ENCODE data around the gene WDFY3.
A peak's percentile ranks its signal among the peaks of the same experiment; 100 is the strongest.

WDFY3 gene

DNA sequence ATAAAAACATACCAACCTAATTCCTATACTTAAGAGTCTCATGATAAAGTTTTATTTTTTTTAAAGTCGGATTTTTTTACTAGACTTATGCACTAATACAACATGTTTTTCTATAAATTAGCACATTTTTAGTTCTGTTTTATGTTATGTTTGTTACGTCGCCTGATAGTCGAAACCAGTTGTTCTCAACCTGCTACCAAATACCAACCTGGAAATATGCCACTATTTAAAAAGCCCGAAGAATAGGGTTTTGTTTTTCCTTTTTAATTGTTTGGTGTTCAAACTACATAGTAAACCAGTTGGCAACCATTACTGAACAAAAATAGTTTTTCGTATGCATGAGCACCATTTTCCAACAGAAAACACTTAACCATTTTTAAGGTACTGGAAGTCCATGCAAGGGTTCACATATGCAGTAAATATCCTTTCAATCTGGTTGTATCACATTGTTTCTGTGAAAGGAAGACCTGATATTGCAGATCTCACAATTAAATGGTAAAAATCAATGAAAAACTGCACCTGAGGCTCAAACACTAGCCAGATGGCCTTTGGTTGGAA lies 1.4 kb downstream of the WDFY3 start:
- peak overlapping the region; percentile 68 for H3K4me3 ChIP-seq (ENCODE audit: low read depth, low read length)
- TF ChIP-seq, protein P1, sequence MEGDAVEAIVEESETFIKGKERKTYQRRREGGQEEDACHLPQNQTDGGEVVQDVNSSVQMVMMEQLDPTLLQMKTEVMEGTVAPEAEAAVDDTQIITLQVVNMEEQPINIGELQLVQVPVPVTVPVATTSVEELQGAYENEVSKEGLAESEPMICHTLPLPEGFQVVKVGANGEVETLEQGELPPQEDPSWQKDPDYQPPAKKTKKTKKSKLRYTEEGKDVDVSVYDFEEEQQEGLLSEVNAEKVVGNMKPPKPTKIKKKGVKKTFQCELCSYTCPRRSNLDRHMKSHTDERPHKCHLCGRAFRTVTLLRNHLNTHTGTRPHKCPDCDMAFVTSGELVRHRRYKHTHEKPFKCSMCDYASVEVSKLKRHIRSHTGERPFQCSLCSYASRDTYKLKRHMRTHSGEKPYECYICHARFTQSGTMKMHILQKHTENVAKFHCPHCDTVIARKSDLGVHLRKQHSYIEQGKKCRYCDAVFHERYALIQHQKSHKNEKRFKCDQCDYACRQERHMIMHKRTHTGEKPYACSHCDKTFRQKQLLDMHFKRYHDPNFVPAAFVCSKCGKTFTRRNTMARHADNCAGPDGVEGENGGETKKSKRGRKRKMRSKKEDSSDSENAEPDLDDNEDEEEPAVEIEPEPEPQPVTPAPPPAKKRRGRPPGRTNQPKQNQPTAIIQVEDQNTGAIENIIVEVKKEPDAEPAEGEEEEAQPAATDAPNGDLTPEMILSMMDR (IDR thresholded peaks at IDR 0.05; ENCODE audit: low read depth, low read length), result no peak
- DNase-seq (ENCODE audit: low read depth, low spot score), result no peak
- in situ Hi-C loops (cut with HindIII; ENCODE audit: low sequenced_read_pairs), result no loop called here

DNA sequence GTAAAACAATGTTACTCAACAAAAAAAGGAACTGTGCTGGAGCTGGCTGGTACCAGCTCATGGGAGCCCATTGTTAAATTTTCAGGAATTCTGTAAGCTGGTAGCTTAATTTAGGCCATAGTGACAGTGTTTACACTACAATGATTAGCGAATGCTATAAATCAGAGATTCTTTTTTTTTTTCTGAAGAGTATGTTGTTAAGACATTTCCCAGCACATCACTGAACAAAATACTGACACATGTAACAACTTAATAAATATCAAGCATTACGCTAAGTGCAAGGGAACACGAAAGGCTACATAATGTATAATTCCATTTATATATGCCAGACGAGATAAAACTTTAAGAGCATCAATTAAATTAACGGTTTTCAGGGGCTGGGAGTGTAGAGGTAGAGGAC lies 4.4 kb downstream of the WDFY3 start:
- in situ Hi-C loops (cut with HindIII; ENCODE audit: low sequenced_read_pairs), result no loop called here
- no peak for DNase-seq (ENCODE audit: low read depth, low spot score)
- H3K4me3 ChIP-seq (ENCODE audit: low read depth, low read length), result no peak overlapping the region
- TF ChIP-seq, protein P1 (IDR thresholded peaks at IDR 0.05; ENCODE audit: low read depth, low read length), result no peak

DNA sequence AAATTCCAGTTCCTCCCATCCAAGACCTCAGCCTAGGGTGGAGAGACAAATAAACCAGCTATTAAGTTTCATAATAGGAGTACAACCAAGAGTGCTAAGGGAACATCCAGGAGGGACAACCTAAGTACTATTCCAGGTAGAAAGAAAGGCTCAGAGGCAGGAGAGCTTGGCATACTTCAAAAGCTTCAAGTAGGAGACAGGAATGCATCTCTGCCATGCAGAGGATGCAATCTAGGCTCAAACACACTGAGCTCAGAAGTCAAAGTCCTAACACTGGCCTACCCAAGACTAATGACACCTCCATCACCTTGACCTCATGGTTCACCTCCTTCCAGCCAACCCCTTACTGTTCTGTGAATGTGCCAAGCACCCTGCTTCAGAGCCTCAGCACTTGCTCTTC lies 8.1 kb downstream of the WDFY3 start:
- in situ Hi-C loops (cut with HindIII; ENCODE audit: low sequenced_read_pairs), result no loop called here
- TF ChIP-seq, protein P1 (IDR thresholded peaks at IDR 0.05; ENCODE audit: low read depth, low read length), result no peak
- no peak for DNase-seq (ENCODE audit: low read depth, low spot score)
- no peak overlapping the region for H3K4me3 ChIP-seq (ENCODE audit: low read depth, low read length)

DNA sequence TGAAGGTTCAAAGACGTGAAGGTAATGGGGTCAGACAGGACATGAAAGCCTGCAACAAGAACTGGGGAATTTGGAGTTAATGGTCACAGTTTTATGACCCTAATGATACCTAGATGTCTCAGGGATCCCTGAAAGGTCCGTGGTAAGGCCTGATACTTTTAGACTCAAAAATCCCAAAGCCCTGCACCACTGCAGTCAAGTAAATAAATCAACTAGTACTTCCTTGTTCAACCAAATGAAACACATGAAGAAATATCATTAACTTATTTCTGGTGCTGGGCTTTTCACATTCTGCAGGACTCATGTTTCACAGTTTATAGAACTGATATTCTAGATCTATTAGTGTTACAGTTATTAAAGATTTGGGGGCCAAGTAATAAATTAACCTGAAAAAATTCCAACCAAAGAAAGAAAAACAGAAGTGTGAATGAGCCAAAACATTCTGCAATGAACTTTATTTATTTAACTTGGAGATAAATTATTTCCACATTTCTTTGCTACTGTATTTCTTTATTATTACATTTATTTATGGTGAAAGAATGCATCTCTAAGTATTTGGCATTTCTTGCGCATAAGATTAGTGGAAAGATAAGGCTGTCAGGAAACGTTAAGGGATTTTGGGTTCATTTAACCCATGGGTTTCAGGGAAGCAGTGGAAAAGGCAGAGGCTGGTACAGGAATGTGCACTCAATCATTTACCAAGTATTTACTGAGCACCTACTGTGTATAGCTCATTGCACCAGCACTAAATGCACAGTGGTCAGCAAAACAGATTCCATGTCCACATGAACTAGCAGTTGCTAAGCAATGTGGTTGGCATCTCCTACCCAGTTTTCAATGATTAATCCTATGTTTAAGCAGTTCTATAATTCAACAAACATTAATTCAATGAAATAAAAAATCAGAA lies 8.7 kb downstream of the WDFY3 start:
- no peak for DNase-seq (ENCODE audit: low read depth, low spot score)
- TF ChIP-seq, protein P1 (IDR thresholded peaks at IDR 0.05; ENCODE audit: low read depth, low read length), result no peak
- in situ Hi-C loops (cut with HindIII; ENCODE audit: low sequenced_read_pairs), result no loop called here

GRCh38 chr4:84956014-84956413 lies 10.5 kb downstream of the WDFY3 start:
- in situ Hi-C loops (cut with HindIII; ENCODE audit: low sequenced_read_pairs), result no loop called here
- H3K4me3 ChIP-seq (ENCODE audit: low read depth, low read length), result no peak overlapping the region
- TF ChIP-seq, protein P1 (IDR thresholded peaks at IDR 0.05; ENCODE audit: low read depth, low read length), result no peak
- no peak for DNase-seq (ENCODE audit: low read depth, low spot score)

More for the DNA sequence above, 8.7 kb downstream of the WDFY3 start:
- no peak overlapping the region for H3K4me3 ChIP-seq (ENCODE audit: low read depth, low read length)

DNA sequence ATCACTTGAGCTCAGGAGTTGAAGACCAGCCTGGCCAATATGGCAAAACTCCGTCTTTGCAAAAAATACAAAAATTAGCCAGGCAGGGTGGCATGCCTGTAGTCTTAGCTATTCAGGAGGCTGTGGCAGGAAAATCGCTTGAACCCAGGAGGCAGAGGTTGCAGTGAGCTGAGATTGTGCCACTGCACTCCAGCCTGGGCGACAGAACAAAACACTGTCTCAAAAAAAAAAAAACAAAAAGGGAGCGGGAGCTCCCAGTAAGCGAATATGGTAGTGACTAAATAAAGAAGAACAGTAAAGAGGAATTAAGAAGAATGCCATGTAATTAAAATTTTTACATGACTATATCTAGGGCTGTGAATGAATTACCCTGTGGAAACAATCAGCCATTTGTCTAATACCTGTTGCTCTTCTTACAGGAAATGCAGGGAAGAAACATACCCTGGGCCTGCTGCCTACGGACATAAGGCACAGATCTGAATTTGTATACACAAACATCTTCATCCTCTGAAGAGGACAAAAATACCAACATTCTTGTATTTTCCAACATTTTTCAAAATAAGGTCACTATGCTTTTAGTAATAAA lies 11.4 kb downstream of the WDFY3 start:
- TF ChIP-seq, protein P1 (IDR thresholded peaks at IDR 0.05; ENCODE audit: low read depth, low read length), result no peak
- no peak overlapping the region for H3K4me3 ChIP-seq (ENCODE audit: low read depth, low read length)
- in situ Hi-C loops (cut with HindIII; ENCODE audit: low sequenced_read_pairs), result no loop called here
- DNase-seq (ENCODE audit: low read depth, low spot score), result no peak
